Endometrial microvascular endothelial cells (primary cell): ENCODE measurements around the gene AGR3. TPM values are rescaled to one million over a fixed set of nuclear protein-coding genes. Genes with fewer than 3 reads are reported as not detected.

Source experiments
- in situ Hi-C: cut with HindIII; loops from 2 replicates; pipeline ENCODE4 v1.10.0; 2017; ENCODE audit warnings: low sequenced_read_pairs, low pct_unique_long_range_greater_than_20kb; ENCODE audit errors: inconsistent ontology term
- total RNA-seq: library from RNA; depleted of rRNA; stranded (reverse); fragments of >200 nt; gene quantifications from one replicate; pipeline ENCODE4 v1.2.3, GENCODE V29; 2015; ENCODE audit errors: inconsistent ontology term

The AGR3 gene
- not detected for total RNA-seq

DNA sequence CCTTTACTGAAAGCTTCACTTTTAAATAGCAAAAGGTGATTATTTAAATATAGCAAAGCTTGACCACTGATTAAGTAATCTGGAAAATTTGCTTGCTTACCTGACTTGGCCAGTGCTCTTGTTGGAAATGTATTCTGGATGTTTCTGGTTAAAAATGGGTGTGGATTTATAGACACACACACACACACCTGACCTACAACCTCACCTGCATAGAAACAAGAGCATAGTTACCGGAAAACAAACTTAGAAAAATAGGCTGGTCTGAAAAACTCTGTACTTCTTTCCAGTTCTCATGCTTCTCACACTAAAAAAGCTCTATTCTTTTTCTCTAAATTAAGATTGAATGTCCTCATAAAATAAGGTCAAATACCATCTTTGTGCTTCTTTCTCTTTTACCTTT, at the start of gene AGR3:
Gene AGR3 (minus strand): TSS at position 140 of the 400 bp plus-strand sequence. CDS start 3,365 bp downstream, outside the sequence.
- in situ Hi-C loops = no loop called here

DNA sequence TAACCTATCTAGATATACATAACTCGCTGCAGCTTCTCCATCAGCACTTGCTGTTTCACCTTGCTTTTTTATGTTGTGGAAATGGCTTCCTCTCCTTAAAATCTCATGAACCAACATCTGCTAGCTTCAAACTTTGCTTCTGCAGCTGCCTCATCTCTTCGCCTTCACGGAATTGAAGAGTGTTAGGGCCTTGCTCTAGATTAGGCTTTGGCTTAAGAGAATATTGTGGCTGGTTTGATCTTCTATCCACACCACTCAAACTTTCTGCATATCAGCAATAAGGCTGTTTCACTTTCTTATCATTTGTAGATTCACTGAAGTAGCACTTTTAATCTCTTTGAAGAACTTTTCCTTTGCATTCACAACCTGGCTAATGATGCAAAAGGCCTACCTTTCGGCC, 49.2 kb upstream of the AGR3 start:
- in situ Hi-C loops = no loop called here

DNA sequence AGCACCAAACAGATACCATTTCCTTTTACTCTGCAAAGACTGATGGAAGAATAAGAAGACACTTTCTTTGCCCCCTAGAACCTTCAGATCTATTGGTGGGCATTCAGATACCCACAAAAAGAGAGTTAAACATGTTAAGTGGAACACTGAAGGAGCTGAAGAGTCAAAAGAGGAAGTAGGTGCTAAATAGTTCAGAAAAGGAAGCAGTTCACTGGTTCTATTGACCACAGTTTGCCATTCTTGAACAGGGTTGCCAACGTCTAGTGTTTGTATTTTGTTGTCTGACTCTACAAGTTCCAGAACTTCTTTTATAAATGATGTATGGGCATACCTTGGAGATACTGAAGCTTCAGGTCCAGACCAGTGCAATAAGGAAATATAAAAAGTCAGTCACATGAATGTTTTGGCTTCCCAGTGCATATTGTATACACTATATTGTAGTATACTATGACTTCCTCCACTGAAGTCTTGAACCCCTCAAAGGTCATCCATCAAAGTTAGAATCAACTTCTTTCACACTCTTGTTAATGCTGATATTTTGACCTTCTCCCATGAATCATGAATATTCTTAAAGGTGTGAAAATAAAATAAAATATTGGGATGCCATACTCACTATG, 47.5 kb upstream of the AGR3 start:
- in situ Hi-C loops = no loop called here

- in situ Hi-C loops = no loop called here
These were observed 45.1 kb upstream of the AGR3 start for GRCh38 chr7:16926861-16927260.

GRCh38 chr7:16926283-16926682, 44.5 kb upstream of the AGR3 start:
- in situ Hi-C loops = no loop called here

DNA sequence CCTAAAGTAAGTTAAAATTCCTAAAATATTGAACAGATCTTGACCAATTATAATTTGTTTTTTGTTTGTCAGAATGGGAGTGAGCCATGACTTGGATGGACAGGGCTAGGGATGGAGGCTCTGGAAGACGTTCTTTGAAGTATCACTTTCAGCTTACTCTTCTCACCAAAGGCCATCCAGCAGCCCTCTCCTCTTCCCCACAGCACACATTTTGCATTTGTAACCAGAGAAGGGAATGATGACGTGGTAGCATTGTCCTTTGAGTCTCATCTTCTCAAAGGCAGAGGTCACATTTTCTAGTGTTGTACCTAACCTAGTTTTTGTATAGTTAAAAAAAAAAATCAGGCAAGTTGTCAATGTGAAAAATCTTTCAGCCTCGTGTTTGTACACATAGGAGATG, 43.8 kb upstream of the AGR3 start:
- in situ Hi-C loops = no loop called here

DNA sequence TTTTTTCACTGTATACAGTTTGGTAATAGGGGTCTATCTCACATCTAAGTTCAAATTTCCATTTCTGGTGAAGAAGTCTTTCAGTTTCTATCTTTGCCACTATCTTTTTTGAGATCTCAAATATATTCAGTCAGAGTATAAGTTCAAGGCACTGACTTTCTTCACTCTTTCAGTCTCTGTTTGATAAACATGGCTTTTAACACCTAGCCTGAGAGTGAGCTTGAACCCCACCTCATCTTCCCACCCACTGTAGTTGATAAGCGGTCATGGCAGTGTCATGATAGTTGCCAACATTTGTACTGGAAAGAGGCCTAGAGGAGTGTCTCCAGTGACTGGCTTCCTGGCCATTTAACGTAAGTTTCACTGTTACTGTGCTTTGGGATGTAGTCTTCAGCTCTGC, 41.2 kb upstream of the AGR3 start:
- in situ Hi-C loops = no loop called here

DNA sequence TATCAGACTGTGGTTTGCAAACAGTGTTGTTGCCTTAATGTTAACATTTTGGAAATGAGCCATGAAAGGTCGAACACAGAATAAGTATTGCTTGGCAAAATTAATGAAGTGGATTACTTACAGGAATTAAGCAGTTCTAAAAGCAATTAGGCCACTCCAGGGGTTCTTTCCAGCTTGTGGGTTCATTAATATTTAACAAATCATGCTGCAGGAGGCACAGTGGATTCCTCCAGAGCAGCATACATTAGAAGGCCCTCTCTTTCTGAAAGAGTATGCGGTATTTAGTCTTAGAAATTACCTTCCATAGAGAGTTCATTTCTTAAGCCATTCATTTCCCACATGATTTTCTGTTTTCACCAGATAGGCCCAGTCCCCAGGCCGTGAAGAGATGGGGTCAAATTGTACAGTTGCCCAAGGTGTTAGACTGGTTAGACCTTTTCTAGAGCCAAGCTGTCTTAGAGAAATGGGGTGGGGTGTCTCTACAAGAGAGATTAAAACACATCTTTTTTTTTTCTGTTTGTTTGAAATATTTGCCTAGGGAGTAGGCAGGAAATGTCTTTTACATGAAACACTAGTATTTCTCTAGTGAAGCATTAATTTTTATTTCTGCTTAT, 40.0 kb upstream of the AGR3 start:
- in situ Hi-C loops = no loop called here

DNA sequence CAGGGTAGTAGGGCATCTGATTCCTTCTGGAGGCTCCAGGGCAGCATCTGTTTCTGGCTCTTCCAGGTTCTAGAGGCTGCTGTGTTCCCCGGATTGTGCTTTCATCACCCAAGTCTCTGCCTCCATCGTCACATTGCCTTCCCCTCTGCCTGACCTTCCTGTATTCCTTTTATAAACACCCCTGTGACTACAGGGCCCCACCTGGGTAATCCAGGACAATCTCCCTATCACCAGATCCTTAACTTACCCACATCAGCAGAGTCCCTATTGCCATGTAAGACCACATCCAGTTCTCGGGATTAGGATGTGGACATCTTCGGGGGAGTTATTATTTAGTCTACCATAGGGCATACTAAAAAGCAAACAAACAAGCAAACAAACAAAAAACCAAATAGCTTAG, 39.4 kb upstream of the AGR3 start:
- in situ Hi-C loops = no loop called here

GRCh38 chr7:16919440-16919839, 37.7 kb upstream of the AGR3 start:
- in situ Hi-C loops = no loop called here

DNA sequence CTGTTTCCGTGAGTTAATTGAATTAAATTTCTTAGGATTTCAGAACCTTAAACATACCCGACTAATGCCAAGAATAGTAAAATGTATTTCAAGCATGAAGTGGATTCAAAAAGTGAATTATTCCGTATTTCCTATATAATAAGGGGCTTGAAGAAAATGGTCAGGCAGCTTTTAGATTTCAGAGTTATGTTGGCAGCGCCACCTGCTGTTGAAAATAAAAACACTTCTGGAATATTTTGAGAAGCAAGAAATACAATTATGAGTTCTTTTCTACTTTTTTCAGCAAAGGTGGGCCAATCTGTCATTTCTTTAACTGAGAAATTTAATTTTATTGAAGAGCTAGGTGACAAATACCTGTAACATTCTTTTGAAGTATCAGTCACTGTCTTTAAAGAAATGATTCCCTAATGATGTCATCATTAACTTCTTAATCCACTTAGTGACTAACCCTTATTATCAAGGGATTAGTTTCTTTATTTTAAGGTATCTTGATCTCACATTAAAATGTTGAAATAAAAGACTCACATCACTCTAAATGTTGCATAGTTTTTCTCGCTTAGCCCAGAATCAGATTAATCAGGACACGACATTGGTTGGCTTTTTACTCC, 36.6 kb upstream of the AGR3 start:
- in situ Hi-C loops = no loop called here

GRCh38 chr7:16916738-16917137, 35.0 kb upstream of the AGR3 start:
- in situ Hi-C loops = no loop called here

- in situ Hi-C loops = no loop called here
These were observed 34.4 kb upstream of the AGR3 start for GRCh38 chr7:16916105-16916639.

DNA sequence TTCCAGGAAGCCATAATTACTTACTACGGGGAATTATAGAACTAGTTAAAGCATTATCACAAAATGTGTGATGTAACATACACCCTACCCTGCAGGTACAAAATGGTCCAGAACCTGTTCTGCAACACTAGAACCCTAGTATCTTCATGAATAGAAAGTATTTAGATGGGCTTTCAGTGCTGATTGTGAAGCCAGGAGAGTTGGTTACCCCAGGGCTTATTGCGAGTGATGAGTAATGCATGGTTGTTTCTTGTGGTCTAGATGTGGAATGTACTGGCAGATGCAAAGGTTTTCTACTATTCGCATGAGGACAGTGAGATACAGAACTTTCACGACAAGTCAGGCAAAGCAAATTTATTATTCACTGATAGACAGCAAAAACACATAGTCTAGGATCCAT, 33.6 kb upstream of the AGR3 start:
- in situ Hi-C loops = no loop called here

DNA sequence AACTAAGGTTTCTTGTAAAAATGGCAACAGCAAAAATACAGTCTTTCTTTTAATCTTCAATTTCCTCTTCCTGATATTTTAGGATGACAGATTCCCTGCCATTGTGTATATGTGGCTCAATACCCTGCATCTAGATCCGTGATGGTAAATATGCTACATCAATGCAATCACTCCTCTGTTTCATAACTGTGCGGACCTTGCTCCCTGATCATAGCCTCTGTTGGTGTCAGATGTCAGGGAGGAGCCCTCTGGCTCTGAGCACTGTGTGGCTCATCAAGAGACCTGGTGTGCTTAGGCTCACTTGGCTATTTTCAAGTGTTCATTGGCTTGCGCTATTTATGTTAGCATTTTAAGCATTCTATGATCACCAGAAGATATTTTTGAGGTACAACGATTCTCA, 33.0 kb upstream of the AGR3 start:
- in situ Hi-C loops = no loop called here

DNA sequence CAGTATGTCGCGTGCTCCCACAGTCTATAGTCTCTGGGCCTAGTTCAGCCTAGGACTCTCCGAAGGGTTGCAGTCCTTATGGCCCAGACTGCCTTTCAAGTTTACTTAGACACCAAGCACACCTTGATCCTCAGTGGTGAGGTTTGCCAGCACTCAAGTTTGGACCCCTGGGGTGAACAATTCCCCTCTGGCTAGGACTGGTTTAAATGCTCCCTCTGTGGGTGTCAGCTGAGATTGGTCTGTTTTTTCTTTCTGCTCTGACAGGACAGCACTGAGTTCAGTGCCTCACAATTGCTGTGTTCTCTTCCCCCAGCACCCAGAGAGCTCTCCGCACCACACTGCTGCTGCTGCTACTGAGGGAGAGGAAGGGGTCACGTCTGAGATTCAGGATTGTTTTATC, 31.9 kb upstream of the AGR3 start:
- in situ Hi-C loops = no loop called here

DNA sequence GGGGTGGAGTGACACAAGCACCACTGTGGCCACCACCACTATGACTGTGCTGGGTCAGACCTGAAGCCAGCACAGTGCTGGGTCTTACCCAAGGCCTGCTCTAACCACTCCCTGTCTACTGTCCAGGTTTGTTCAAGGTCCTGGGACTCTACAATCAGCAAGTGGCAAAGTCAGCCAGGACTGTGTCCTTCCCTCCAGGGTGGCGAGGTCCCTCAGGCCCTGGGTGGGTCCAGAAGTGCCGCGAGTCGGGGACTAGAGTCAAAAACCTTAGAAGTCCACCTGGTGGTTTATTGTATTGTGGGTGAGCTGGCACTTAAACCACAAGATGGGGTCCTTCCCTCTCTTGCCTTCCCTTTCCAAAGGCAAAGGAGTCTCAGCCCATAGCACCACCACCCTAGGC, 30.8 kb upstream of the AGR3 start:
- in situ Hi-C loops = no loop called here

DNA sequence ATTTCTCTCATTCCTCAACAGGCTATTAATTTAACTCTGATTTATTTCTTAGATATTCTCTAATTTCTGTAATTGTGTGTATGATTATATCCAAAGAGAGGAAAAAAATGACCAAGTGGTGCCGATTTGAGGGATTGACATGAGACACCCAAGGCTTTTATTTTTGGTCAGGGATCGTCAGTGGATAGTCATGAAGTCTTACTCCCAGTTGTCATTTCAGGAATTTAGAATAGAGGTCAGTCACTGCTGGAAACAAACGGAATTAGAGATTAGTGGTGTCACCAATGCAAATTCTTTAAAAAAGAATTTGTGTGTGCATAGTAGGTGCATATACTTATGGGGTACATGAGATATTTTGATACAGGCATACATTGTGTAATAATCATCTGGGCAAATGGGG, 26.8 kb upstream of the AGR3 start:
- in situ Hi-C loops = no loop called here

DNA sequence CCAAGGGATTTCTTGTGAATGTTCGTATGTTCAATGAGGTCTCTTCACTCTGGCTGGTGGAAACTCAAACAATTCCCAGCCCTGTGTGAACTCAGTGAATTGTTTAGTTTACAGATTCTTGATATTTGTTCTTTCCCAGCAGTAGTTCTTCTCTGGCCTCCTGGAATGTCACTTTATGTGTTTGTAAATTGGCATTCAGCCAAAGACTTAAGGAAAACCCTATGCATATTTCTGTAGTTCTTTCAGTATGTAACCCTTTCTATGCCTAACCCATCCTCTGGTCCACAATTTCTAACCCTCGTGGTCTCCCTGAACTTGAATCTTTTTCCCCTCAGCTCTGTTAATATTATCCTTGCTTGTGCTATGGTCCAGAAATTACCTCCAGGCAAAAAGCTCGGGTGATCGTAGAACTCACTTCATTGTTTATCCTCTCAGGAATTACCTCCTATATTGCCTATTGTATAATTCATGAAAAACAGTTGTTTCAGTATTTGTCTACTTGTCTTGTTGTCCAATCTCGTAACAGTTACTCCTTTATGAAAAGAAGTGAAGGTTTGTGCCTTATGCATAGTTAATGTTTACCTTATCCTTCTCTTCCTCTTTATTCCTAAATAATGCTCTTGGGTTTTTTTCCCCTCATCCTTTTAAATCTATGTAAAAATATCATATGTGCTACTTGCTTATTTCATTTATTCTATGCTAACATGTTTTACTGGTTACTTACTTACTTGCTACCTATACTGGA, 23.7 kb upstream of the AGR3 start:
- in situ Hi-C loops = no loop called here

GRCh38 chr7:16904076-16904475, 22.3 kb upstream of the AGR3 start:
- in situ Hi-C loops = no loop called here
